ENCODE results near the gene OTUB2. TPM values are rescaled to one million over a fixed set of nuclear protein-coding genes. Genes with fewer than 3 reads are reported as not detected.

Gene OTUB2
- total RNA-seq, 4 donors from 2014 or later, result 0.42 to 0.63 (median 0.52) TPM; not detected in 1

DNA sequence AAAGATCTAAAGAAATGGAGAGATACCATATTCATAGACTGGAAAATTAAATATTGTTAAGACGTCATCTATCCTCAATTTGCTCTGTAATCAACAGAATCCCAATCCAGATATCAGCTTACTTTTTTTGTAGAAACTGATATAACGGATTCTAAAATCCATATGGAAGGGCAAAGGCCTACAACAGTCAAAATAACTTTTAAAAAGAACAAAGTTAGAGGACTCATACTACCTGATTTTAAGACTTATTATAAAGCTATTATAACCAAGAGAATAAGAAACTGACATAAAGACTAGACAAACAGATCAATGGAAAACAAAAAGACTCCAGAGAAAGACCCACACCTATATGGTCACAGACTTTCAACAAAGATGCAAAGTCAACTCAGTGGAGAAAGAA, 48.9 kb downstream of the OTUB2 start:
- TF ChIP-seq EP300 (IDR thresholded peaks at IDR 0.05) (no peak), POLR2A (IDR thresholded peaks at IDR 0.05; ENCODE audit: low read depth) (no peak), POLR2AphosphoS5 (IDR thresholded peaks at IDR 0.05) (no peak)
- TF ChIP-seq, protein P1, sequence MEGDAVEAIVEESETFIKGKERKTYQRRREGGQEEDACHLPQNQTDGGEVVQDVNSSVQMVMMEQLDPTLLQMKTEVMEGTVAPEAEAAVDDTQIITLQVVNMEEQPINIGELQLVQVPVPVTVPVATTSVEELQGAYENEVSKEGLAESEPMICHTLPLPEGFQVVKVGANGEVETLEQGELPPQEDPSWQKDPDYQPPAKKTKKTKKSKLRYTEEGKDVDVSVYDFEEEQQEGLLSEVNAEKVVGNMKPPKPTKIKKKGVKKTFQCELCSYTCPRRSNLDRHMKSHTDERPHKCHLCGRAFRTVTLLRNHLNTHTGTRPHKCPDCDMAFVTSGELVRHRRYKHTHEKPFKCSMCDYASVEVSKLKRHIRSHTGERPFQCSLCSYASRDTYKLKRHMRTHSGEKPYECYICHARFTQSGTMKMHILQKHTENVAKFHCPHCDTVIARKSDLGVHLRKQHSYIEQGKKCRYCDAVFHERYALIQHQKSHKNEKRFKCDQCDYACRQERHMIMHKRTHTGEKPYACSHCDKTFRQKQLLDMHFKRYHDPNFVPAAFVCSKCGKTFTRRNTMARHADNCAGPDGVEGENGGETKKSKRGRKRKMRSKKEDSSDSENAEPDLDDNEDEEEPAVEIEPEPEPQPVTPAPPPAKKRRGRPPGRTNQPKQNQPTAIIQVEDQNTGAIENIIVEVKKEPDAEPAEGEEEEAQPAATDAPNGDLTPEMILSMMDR (IDR thresholded peaks at IDR 0.05), result no peak
- Histone ChIP-seq H3K9me3 (peaks cover 0 to 16% (median 6%) of the 10 kb centered on the region in 4 donors), H3K27me3 (no peaks in the 10 kb centered on the region), H3K36me3 (peaks cover 0 to 42% (median 15%) of the 10 kb centered on the region in 4 donors), H3K4me1 (peaks cover 41 to 53% (median 43%) of the 10 kb centered on the region in 4 donors), H3K4me3 (no peak overlapping the region), H3K27ac (replicated peaks in 1 of 4) (no peak overlapping the region)
- DNase-seq (ENCODE audit: extremely low spot score), result no peak
- intact Hi-C loops (cut with DNase I), result loop anchor here (2.0 kb wide), 1 partner anchor 22 kb away; no protein-coding TSS in a partner anchor
- WGBS, result 96% methylated on average over 2 of the region's 2 CpGs

DNA sequence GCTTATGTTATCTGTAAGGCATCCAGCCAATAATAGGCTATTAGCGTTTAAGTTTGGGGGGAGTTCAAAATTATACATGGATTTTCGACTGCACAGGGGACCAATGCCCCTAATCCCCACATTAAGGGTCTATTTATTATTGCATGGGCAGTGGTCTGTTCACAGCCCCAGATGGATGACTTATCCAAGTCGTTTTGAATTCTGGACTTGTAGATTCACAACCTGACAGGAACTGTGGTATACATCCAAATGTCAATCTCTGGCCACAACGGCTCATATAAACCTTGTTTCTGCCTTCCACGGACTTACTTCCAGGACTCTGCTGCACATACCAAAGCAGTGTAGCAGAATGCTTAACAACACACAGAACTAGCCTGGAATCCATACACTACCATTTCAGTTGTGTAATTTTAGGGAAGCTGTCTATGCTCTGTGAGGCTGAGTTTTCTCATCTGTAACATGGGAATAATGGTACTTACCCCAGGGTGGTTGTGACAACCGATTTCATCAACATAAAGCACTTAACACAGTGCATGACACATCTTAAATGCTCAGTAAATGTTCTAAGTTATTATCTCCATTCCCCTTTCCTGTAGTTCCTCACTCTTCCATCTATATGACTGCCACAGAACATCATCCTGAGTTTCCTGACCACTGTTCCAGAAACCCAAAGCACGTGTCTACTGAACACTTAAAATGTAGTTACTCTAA, 51.1 kb downstream of the OTUB2 start:
- TF ChIP-seq POLR2AphosphoS5 (IDR thresholded peaks at IDR 0.05) (no peak), EP300 (IDR thresholded peaks at IDR 0.05) (no peak), POLR2A (IDR thresholded peaks at IDR 0.05; ENCODE audit: low read depth) (no peak)
- TF ChIP-seq, protein P1 (IDR thresholded peaks at IDR 0.05), result no peak
- H3K36me3 ChIP-seq, result peaks cover 0 to 42% (median 15%) of the 10 kb centered on the region in 4 donors

DNA sequence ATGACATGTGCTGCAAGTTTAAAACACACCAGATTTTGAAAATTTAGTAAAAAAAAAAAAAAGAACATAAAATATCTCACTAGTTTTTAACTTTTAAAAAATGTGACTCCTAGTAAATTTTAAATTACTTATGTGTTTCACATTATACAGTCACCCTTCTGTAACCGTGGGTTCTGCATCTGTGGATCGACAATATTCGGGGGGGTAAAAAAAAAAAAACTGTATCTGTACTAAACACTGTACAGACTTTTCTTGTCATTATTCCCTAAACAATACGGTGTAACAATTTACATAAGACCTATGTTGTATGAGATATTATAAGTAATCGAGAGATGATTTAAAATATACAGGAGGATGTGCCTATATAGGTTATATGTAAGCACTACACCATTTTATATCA, 51.7 kb downstream of the OTUB2 start:
- Histone ChIP-seq H3K27me3 (no peaks in the 10 kb centered on the region), H3K4me1 (peaks cover 49 to 60% (median 53%) of the 10 kb centered on the region in 4 donors), H3K9me3 (peaks cover 0 to 16% (median 6%) of the 10 kb centered on the region in 4 donors), H3K36me3 (peaks cover 0 to 42% (median 15%) of the 10 kb centered on the region in 4 donors), H3K4me3 (peak overlapping the region; percentile 78 to 98 (median 91)), H3K27ac (replicated peaks in 1 of 4) (no peak overlapping the region)
- DNase-seq (ENCODE audit: extremely low spot score), result no peak
- intact Hi-C loops (cut with DNase I), result no loop called here
- 58% methylated on average over 5 of the region's 5 CpGs for WGBS
- TF ChIP-seq POLR2AphosphoS5 (IDR thresholded peaks at IDR 0.05) (no peak), POLR2A (IDR thresholded peaks at IDR 0.05; ENCODE audit: low read depth) (no peak), EP300 (IDR thresholded peaks at IDR 0.05) (no peak)
- TF ChIP-seq, protein P1 (IDR thresholded peaks at IDR 0.05), result no peak

More for the DNA sequence above, 51.1 kb downstream of the OTUB2 start:
- peaks cover 49 to 56% (median 51%) of the 10 kb centered on the region in 4 donors for H3K4me1 ChIP-seq
- no peak for DNase-seq (ENCODE audit: extremely low spot score)
- peak overlapping the region; percentile 78 to 98 (median 91) for H3K4me3 ChIP-seq
- peaks cover 0 to 16% (median 6%) of the 10 kb centered on the region in 4 donors for H3K9me3 ChIP-seq
- intact Hi-C loops (cut with DNase I), result no loop called here
- H3K27me3 ChIP-seq, result no peaks in the 10 kb centered on the region
- WGBS, result 53% methylated on average over 7 of the region's 7 CpGs
- H3K27ac ChIP-seq (replicated peaks in 1 of 4), result no peak overlapping the region

DNA sequence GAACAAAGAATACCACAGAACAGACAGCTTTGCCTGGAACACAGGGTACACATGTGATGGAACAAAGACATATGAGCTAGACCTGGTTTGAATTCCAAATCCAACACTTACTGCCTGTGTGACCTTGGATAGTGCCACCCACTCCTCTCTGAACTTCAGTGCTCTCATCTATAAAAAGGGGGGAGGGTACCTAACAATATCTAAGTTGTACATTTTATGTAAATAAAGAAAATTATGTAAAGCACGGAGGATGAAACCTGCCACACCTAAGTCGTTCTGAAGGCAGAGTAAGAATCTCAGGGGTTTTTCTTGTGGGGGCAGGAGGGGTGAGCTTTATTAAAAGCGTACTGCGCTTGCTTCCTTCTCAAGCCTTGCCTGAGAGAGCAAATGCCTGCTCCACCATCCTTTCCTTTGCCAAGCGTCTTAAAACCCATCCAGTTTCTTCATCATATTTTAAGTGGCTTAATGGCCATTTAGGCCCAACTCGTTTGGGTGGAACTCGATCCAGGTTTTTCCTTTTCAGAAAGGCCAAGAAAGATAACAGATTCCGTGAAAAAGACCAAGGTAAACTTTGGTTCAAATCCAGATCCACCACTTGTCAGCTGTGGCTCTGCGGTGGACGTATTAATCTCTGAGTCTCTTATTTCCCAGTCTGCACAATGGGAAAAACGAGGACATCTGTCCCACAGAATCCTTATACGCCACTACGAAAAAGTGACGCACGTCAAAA, 53.9 kb downstream of the OTUB2 start:
- WGBS, result under 1% methylated on average over 15 of the region's 15 CpGs
- Histone ChIP-seq H3K27me3 (no peaks in the 10 kb centered on the region), H3K36me3 (peaks cover 0 to 35% (median 15%) of the 10 kb centered on the region in 4 donors), H3K4me1 (peaks cover 49 to 60% (median 53%) of the 10 kb centered on the region in 4 donors), H3K27ac (replicated peaks in 1 of 4) (peak overlapping the region; percentile 94 to 96 (median 95)), H3K4me3 (peak overlapping the region; percentile 78 to 98 (median 91)), H3K9me3 (peaks cover 0 to 6% (median 2%) of the 10 kb centered on the region in 4 donors)
- DNase-seq (ENCODE audit: extremely low spot score), result no peak
- TF ChIP-seq, protein P1 (IDR thresholded peaks at IDR 0.05), result no peak
- TF ChIP-seq POLR2AphosphoS5 (IDR thresholded peaks at IDR 0.05) (no peak), EP300 (IDR thresholded peaks at IDR 0.05) (no peak), POLR2A (IDR thresholded peaks at IDR 0.05; ENCODE audit: low read depth) (no peak)
- intact Hi-C loops (cut with DNase I), result loop anchor here (5.0 to 10.0 kb wide), 2 partner anchors 47 to 1455 kb away; partner anchors contain the start of genes GLRX5 and IFI27L2
